Astrocyte of the spinal cord (primary cell): Measurements from ENCODE around the gene TNNT1.

Experiments used
- DNase-seq: peaks from one replicate; pipeline ENCODE4 v3.0.0; 2011; ENCODE audit warnings: low read depth, low spot score
- H3K4me3 ChIP-seq: 2 replicates; pipeline ENCODE4 v1.5.1; 2011; ENCODE audit warnings: low read depth, mild to moderate bottlenecking, low read length, moderate library complexity
- in situ Hi-C: cut with HindIII; loops from 2 replicates; pipeline ENCODE4 v1.10.0; 2017; ENCODE audit warnings: low sequenced_read_pairs
- TF ChIP-seq, protein P1 (sequence below): IDR thresholded peaks from 2 replicates; pipeline ENCODE4 v1.5.1; 2012; ENCODE audit warnings: low read depth, mild to moderate bottlenecking, low read length, inconsistent platforms

Gene TNNT1

GRCh38 chr19:55188625-55189024 lies 39.6 kb upstream of the TNNT1 start:
- DNase-seq, result no peak
- in situ Hi-C loops, result no loop called here
- H3K4me3 ChIP-seq, result no peak overlapping the region
- TF ChIP-seq, protein P1, sequence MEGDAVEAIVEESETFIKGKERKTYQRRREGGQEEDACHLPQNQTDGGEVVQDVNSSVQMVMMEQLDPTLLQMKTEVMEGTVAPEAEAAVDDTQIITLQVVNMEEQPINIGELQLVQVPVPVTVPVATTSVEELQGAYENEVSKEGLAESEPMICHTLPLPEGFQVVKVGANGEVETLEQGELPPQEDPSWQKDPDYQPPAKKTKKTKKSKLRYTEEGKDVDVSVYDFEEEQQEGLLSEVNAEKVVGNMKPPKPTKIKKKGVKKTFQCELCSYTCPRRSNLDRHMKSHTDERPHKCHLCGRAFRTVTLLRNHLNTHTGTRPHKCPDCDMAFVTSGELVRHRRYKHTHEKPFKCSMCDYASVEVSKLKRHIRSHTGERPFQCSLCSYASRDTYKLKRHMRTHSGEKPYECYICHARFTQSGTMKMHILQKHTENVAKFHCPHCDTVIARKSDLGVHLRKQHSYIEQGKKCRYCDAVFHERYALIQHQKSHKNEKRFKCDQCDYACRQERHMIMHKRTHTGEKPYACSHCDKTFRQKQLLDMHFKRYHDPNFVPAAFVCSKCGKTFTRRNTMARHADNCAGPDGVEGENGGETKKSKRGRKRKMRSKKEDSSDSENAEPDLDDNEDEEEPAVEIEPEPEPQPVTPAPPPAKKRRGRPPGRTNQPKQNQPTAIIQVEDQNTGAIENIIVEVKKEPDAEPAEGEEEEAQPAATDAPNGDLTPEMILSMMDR, result no peak

GRCh38 chr19:55186080-55186479 lies 37.1 kb upstream of the TNNT1 start:
- in situ Hi-C loops, result no loop called here
- TF ChIP-seq, protein P1, result no peak
- H3K4me3 ChIP-seq, result no peak overlapping the region
- no peak for DNase-seq

- TF ChIP-seq, protein P1, result no peak
- DNase-seq, result no peak
Measured at GRCh38 chr19:55181740-55182139, 32.7 kb upstream of the TNNT1 start.

GRCh38 chr19:55179606-55180484 lies 30.8 kb upstream of the TNNT1 start, which contains the start of gene SYT5:
TSS of gene SYT5 (minus strand) at chr19:55180289. CDS start at chr19:55179041, 1,248 bp downstream.
- TF ChIP-seq, protein P1, result no peak
- DNase-seq, result no peak
- in situ Hi-C loops, result loop anchor here (10.0 kb wide), 1 partner anchor 215 kb away; no protein-coding TSS in a partner anchor
- peak within 1 kb of the TSS; percentile 26 for H3K4me3 ChIP-seq

More at GRCh38 chr19:55181740-55182139, 32.7 kb upstream of the TNNT1 start:
- no peak overlapping the region for H3K4me3 ChIP-seq
- in situ Hi-C loops, result no loop called here

- TF ChIP-seq, protein P1, result no peak
- DNase-seq, result peak; percentile 72
- in situ Hi-C loops, result loop anchor here (10.0 kb wide), 1 partner anchor 216 kb away; no protein-coding TSS in a partner anchor
Measured at GRCh38 chr19:55178781-55179599, 30.0 kb upstream of the TNNT1 start.

GRCh38 chr19:55176076-55176475 lies 27.1 kb upstream of the TNNT1 start:
- H3K4me3 ChIP-seq, result no peak overlapping the region
- in situ Hi-C loops, result loop anchor here (10.0 kb wide), 1 partner anchor 219 kb away; no protein-coding TSS in a partner anchor
- no peak for DNase-seq
- TF ChIP-seq, protein P1, result no peak

More at GRCh38 chr19:55178781-55179599, 30.0 kb upstream of the TNNT1 start:
- peak overlapping the region; percentile 26 for H3K4me3 ChIP-seq
